Activated T-cell treated with anti-CD3 and anti-CD28 coated beads for 24 hours (primary cell): Measurements from ENCODE around the gene BMERB1.
"Not testable (repeated sequence)": the region's sequence is repeated elsewhere in the genome, so short reads cannot be mapped to it uniquely, and the experiment has no call there.

ENCODE experiments used
- DNase-seq: peaks from one replicate; pipeline ENCODE4 v3.0.0-alpha.2; 2020; ENCODE audit warnings: low read depth

The BMERB1 gene

GRCh38 chr16:15434425-15435215 lies at the start of gene BMERB1:
Gene BMERB1, plus strand, starts transcription at chr16:15434588. Its CDS starts 66 bp downstream, at chr16:15434654.
- peak; percentile 53 for DNase-seq

- not testable (repeated sequence) for DNase-seq
These were observed 46.3 kb upstream of the BMERB1 start for GRCh38 chr16:15388060-15388459.

- not testable (repeated sequence) for DNase-seq
These were observed 44.5 kb upstream of the BMERB1 start for GRCh38 chr16:15389916-15390315.

- DNase-seq, result not testable (repeated sequence)
These were observed 41.4 kb upstream of the BMERB1 start for GRCh38 chr16:15393025-15393424.

- not testable (repeated sequence) for DNase-seq
These were observed 38.5 kb upstream of the BMERB1 start, which contains the start of gene MPV17L for GRCh38 chr16:15395631-15396508. Gene MPV17L, plus strand, starts transcription at chr16:15395754. Its CDS starts 144 bp downstream, at chr16:15395898.

- not testable (repeated sequence) for DNase-seq
These were observed 37.9 kb upstream of the BMERB1 start for GRCh38 chr16:15396509-15396829.

GRCh38 chr16:15396948-15397594 lies 37.3 kb upstream of the BMERB1 start:
- no peak for DNase-seq

- no peak for DNase-seq
These were observed 35.6 kb upstream of the BMERB1 start for GRCh38 chr16:15398618-15399316.

GRCh38 chr16:15399317-15399716 lies 35.1 kb upstream of the BMERB1 start:
- DNase-seq, result no peak

DNA sequence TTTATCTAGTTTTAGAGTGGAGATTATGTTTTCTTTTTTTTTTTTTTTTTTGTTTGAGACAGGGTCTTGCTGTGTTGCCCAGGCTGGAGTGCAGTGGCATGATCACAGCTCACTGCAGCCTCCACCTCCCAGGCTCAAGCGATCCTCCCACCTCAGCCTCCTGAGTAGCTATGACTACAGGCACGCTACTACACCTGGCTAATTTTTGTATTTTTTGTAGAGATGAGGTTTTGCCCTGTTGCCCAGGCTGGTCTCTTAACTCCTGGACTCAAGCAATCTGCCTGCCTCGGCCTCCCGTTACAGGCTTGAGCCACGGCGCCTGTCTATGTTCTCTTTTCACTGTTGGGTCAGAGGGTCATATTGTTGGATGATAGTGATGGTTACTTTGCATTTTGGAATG lies 34.1 kb upstream of the BMERB1 start:
- DNase-seq, result not testable (repeated sequence)

DNA sequence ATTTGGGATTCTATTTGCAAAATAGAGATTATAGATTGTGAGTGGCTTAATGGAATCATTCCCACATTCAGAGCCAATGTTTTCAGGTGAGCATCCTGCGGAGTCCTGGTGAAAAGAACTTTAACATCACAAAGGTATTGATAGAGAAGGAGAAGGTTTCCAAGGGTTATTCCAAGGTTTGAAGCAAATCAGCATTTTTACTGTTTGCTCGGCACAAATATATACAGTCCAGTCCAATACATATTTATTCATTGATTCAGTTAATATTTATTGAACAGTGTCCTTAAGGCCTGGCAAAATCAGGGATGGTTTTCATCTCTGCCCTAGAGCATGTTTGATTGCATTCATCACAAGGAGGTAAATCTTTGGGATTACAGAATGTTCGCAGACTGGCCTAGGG lies 32.4 kb upstream of the BMERB1 start:
- DNase-seq, result no peak

GRCh38 chr16:15403392-15403995 lies 30.9 kb upstream of the BMERB1 start:
- DNase-seq, result no peak

DNA sequence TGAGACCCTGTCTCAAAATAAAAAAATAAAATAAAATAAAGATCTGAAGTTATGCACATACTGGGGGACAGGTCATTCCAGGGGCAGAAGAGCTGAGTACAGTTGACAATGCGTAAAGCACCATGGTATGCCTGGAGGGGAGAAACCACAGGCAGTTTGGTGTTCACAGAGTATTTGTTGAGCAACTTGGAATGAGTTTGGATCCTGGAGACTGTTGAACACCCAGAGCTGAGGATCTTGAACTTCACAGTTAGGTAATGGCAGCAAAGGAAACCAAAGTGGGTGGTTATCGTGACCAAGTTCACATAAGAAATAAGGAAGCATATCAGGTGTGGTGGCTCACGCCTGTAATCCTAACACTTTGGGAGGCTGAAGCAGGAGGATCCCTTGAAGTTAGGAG lies 30.3 kb upstream of the BMERB1 start:
- DNase-seq, result not testable (repeated sequence)

DNA sequence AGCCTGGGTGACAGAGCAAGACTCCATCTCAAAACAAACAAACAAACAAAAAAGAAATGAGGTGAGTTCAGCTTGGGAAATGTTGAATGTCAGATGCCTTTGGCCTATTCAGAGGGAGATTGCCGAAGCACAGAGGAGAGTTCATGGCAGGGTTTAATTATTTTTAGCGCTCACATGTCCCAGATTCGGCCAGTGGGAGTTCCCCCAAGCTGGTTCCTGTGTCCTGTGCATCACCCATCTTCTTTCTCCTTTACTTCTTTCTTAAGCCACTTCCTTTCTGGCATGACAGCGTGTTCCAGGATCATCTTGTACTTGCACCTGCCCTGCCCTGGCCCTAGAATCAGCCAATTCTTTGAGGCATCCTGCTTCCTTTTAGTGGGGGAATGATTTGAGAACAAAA lies 29.6 kb upstream of the BMERB1 start:
- DNase-seq, result no peak

- not testable (repeated sequence) for DNase-seq
These were observed 26.6 kb upstream of the BMERB1 start for GRCh38 chr16:15407756-15408155.

DNA sequence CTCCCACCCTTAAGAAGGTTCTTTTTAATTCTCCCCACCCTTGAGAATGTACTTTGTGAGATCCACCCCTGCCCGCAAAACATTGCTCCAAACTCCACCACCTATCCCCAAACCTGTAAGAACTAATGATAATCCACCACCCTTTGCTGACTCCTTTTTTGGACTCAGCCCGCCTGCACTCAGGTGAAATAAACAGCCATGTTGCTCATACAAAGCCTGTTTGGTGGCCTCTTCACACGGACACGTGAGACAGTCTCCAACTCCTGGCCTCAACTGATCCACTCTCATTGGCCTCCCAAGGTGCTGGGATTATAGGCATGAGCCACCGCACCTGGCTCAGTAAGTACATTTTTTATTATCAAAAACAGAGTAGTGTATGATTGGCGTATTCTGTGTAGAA lies 24.9 kb upstream of the BMERB1 start:
- not testable (repeated sequence) for DNase-seq

DNA sequence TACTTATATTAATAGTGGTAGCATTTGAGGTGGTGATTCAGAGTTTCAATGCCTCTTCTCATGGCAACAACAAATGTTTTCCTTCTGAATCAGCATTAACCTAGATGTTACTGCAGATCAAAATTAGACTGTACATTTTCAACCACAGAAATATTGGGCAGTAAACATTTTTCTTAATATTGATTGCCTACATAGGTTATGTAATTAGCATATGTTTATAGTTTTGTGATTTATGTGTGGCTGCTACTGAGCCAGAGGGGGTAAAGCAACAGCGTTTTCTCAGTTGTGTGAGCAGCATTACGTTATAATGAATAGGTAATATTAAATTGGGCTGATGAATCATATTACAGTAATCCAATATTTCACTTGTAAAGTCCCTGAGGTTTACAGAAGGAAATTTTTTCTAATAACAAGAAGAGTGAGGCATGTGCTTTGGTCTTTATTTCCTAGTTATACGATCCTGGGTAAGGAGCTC lies 18.8 kb upstream of the BMERB1 start:
- no peak for DNase-seq

DNA sequence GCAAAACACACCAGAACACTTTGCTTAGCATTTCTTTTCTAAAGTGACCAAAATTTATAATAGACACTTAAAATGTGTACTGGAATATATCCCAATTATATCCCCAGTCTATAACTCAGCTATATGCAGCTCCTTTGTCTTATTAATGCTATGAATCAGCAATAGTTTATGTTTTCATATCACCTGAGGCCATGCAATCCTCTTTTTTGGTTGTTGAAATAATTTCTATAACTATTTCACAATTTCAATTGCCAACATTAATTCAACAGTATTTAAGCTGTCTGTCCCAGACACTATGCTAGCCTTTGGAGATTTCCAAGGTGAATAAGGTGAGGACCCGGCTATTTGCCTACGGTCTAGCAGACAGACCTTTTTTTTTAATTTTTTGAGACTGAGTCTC lies 17.2 kb upstream of the BMERB1 start:
- no peak for DNase-seq

GRCh38 chr16:15418206-15418605 lies 16.2 kb upstream of the BMERB1 start:
- no peak for DNase-seq

DNA sequence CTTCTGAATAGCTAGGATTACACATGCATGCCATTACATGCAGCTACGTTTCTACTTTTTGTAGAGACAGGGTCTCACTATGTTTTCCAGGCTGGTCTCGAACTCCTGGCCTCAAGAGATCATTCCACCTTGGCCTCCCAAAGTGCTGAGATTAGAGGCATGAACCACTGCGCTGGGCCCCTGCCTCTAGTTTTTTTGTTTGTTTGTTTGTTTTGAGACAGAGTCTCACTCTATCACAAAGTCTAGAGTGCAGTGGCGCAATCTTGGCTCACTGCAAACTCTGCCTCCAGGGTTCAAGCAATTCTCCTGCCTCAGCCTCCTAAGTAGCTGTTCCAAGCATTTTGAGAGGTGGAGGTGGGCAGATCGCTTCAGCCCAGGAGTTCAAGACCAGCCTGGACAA lies 12.7 kb upstream of the BMERB1 start:
- not testable (repeated sequence) for DNase-seq

DNA sequence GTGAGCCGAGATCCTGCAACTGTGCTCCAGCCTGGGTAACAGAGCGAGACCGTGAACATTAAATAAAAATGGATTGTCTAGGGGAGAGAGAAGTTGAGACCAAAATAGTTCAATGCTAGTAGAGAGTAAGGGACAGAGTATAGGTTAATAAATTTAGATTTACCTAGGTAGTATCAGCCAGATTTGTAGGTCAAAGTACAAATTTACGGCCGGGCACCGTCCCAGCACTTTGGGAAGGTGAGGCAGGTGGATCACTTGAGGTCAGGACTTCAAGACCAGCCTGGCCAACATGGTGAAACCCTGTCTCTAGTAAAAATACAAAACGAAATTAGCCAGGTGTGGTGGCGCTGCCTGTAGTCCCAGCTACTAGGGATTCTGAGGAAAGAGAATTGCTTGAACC lies 12.2 kb upstream of the BMERB1 start:
- no peak for DNase-seq
